ENCODE measurements around the gene SEC24D. TPM values are rescaled to one million over a fixed set of nuclear protein-coding genes. Genes with fewer than 3 reads are reported as not detected.
A peak's percentile ranks its signal among the peaks of the same experiment; 100 is the strongest.

SEC24D gene
- total and polyA plus RNA-seq, 2 experiments from 2014 or later: 37.6 to 94.8 TPM

DNA sequence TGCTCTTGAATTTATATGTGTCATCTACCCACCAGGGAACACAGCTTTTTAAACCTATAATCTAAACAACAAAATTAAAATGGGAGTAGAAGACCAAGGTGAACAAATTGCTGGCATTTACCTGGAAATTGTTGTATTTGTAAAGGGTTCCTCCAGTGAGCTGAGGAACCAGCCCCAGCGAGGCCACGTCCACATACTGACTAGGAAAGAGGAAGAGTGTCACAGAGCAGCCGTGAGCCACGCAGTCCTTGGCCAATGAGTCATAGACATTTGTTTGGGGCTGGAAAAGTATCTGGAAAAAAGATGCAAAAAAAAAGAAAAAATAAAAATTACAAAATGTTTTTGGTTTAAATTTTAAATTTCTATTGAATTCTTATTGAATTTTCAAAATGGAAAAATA, 92.1 kb downstream of the SEC24D start (continued):
- TF ChIP-seq NANOG (IDR thresholded peaks at IDR 0.05; ENCODE audit: borderline replicate concordance) (no peak), REST (IDR thresholded peaks at IDR 0.05; ENCODE audit: unreplicated experiment) (no peak), STAT1 (IDR thresholded peaks at IDR 0.05; ENCODE audit: unreplicated experiment) (no peak), EZH2phosphoT487 (IDR thresholded peaks at IDR 0.05; ENCODE audit: unreplicated experiment) (no peak)
- TF ChIP-seq, protein P1, sequence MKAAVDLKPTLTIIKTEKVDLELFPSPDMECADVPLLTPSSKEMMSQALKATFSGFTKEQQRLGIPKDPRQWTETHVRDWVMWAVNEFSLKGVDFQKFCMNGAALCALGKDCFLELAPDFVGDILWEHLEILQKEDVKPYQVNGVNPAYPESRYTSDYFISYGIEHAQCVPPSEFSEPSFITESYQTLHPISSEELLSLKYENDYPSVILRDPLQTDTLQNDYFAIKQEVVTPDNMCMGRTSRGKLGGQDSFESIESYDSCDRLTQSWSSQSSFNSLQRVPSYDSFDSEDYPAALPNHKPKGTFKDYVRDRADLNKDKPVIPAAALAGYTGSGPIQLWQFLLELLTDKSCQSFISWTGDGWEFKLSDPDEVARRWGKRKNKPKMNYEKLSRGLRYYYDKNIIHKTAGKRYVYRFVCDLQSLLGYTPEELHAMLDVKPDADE (IDR thresholded peaks at IDR 0.05): no peak

- Mint-ChIP-seq H3K36me3 (ENCODE audit: low read depth) (peaks cover 49% of the 10 kb centered on the region), H3K4me1 (peaks cover 3% of the 10 kb centered on the region; the same call in 2 of the 3 replicates), H3K27me3 (ENCODE audit: insufficient read depth, low read depth, poor library complexity) (no peaks in the 10 kb centered on the region), H3K27ac (no peak overlapping the region), H3K9me3 (no peaks in the 10 kb centered on the region), H3K4me3 (no peak overlapping the region)
- H3F3A ChIP-seq (replicated peaks; ENCODE audit: low read depth): no peaks in the 10 kb centered on the region; the same call in 1 of the 2 replicates
- DNase-seq (ENCODE audit: low spot score) (no peak), ATAC-seq (no peak)
- peaks cover 40% of the 10 kb centered on the region for H3K36me3 ChIP-seq (ENCODE audit: insufficient read depth)
- no peaks in the 10 kb centered on the region for H3K79me2 ChIP-seq (replicated peaks; ENCODE audit: insufficient read depth)
- no peak overlapping the region for H3K4me2 ChIP-seq
- H3K27ac ChIP-seq (ENCODE audit: low read depth): peak overlapping the region; percentile 35; the same call in 1 of the 2 replicates
- H3K9me2 ChIP-seq (ENCODE audit: insufficient read depth): no peaks in the 10 kb centered on the region
- H3K27me3 ChIP-seq (ENCODE audit: insufficient read depth): no peaks in the 10 kb centered on the region
- H4K20me1 ChIP-seq (replicated peaks; ENCODE audit: insufficient read depth): no peaks in the 10 kb centered on the region; the same call in 1 of the 2 replicates
- no peak overlapping the region for H2AFZ ChIP-seq
- no peak overlapping the region for H3K4me3 ChIP-seq
- 0 out of 2 replicates have a peak, but pooled peaks cover 6% of the 10 kb centered on the region for H3K4me1 ChIP-seq (ENCODE audit: insufficient read depth)
- TF ChIP-seq JUNB (IDR thresholded peaks at IDR 0.05; ENCODE audit: unreplicated experiment) (no peak), NANOG (IDR thresholded peaks at IDR 0.05; ENCODE audit: borderline replicate concordance) (no peak), EZH2 (IDR thresholded peaks at IDR 0.05; ENCODE audit: low read depth, unreplicated experiment) (no peak), CREB1 (CRISPR knock-in tag; IDR thresholded peaks at IDR 0.05; ENCODE audit: low read depth) (no peak), ZNF114 (CRISPR knock-in tag; IDR thresholded peaks at IDR 0.05) (no peak), POLR2AphosphoS5 (IDR thresholded peaks at IDR 0.05; ENCODE audit: low read depth) (no peak), EZH2phosphoT487 (IDR thresholded peaks at IDR 0.05; ENCODE audit: unreplicated experiment) (no peak), REST (IDR thresholded peaks at IDR 0.05; ENCODE audit: unreplicated experiment) (no peak)
- TF ChIP-seq, protein P2, sequence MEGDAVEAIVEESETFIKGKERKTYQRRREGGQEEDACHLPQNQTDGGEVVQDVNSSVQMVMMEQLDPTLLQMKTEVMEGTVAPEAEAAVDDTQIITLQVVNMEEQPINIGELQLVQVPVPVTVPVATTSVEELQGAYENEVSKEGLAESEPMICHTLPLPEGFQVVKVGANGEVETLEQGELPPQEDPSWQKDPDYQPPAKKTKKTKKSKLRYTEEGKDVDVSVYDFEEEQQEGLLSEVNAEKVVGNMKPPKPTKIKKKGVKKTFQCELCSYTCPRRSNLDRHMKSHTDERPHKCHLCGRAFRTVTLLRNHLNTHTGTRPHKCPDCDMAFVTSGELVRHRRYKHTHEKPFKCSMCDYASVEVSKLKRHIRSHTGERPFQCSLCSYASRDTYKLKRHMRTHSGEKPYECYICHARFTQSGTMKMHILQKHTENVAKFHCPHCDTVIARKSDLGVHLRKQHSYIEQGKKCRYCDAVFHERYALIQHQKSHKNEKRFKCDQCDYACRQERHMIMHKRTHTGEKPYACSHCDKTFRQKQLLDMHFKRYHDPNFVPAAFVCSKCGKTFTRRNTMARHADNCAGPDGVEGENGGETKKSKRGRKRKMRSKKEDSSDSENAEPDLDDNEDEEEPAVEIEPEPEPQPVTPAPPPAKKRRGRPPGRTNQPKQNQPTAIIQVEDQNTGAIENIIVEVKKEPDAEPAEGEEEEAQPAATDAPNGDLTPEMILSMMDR (conservative IDR thresholded peaks at IDR 0.05; ENCODE audit: low read depth in 2 of 2): no peak
- TF ChIP-seq, protein P1 (IDR thresholded peaks at IDR 0.05): no peak
These were observed 93.9 kb downstream of the SEC24D start for GRCh38 chr4:118742050-118742449.
